Activated T-helper 17 cell treated with anti-CD3 and anti-CD28 coated beads, Interleukin-2, amount 50 U/mL, for 72 hours (primary cell): ENCODE results near the gene MIS18BP1. TPM values are rescaled to one million over a fixed set of nuclear protein-coding genes. Genes with fewer than 3 reads are reported as not detected.

ENCODE experiments used
- total RNA-seq, 2 donors: library from RNA; stranded (reverse); gene quantifications; one replicate each; pipeline ENCODE4 v1.2.3, GENCODE V29; 2022

MIS18BP1 gene
- total RNA-seq, 2 donors from 2014 or later, result 52.2 to 75.7 TPM

Other genes starting within 250 kb of the MIS18BP1 start
- 10 to 100 TPM; 49.6 to 78.1 TPM for gene PRPF39, start 169.1 kb downstream of the MIS18BP1 start, total RNA-seq
- gene FKBP3, start 118.7 kb downstream of the MIS18BP1 start, total RNA-seq, result 10 to 100 TPM; 52.5 to 80.5 TPM
- 10 to 100 TPM; 14.8 to 16.9 TPM for gene FANCM, start 117.3 kb downstream of the MIS18BP1 start, total RNA-seq